Cardiac atrium fibroblast (primary cell): Measurements from ENCODE around the gene CAMSAP1. TPM values are rescaled to one million over a fixed set of nuclear protein-coding genes. Genes with fewer than 3 reads are reported as not detected.

Experiments
- total RNA-seq: library from RNA; depleted of rRNA; stranded (reverse); fragments of >200 nt; gene quantifications from 2 replicates; pipeline ENCODE4 v1.2.3, GENCODE V29; 2015

The CAMSAP1 gene
- 10.9 and 24.7 TPM in 2 replicates for total RNA-seq

GRCh38 chr9:135907431-135908092 lies at the start of gene CAMSAP1:
Gene CAMSAP1, minus strand, starts transcription at chr9:135907546. Its CDS starts 387 bp downstream, at chr9:135907159.

Other genes with a start within 250 kb of the CAMSAP1 start
- gene LCN9, start 244.2 kb downstream of the CAMSAP1 start, total RNA-seq, result not detected in 2 replicates
- not detected in 2 replicates for gene SOHLH1, start 208.1 kb downstream of the CAMSAP1 start, total RNA-seq
- not detected in 2 replicates for gene KCNT1, start 205.4 kb downstream of the CAMSAP1 start, total RNA-seq
- 22.5 and 32.9 TPM in 2 replicates for gene UBAC1, start 53.8 kb upstream of the CAMSAP1 start, total RNA-seq
- 34.7 and 35.7 TPM in 2 replicates for gene NACC2, start 187.7 kb upstream of the CAMSAP1 start, total RNA-seq
- 38.5 and 46.7 TPM in 2 replicates for gene TMEM250, start 211.3 kb upstream of the CAMSAP1 start, total RNA-seq